Testis (tissue), 3 donors: ENCODE measurements around the gene ATP5F1C. TPM values are rescaled to one million over a fixed set of nuclear protein-coding genes. Genes with fewer than 3 reads are reported as not detected.

Experiments used
- DNase-seq: peaks from one replicate; pipeline ENCODE4 v3.0.0-alpha.2; 2019
- H3K27ac ChIP-seq, 2 donors: fragments of 200-600 bp; sonication (generic); one replicate each; pipeline ENCODE4 v1.5.1; 2019
- H3K27me3 ChIP-seq: fragments of 200-600 bp; sonication (generic); one replicate; pipeline ENCODE4 v1.5.1; 2019
- H3K36me3 ChIP-seq: fragments of 200-600 bp; sonication (generic); one replicate; pipeline ENCODE4 v1.5.1; 2017; ENCODE audit warnings: low read depth; ENCODE audit errors: missing control alignments
- H3K4me1 ChIP-seq: fragments of 200-600 bp; sonication (generic); one replicate; pipeline ENCODE4 v1.5.1; 2019
- H3K4me3 ChIP-seq, 2 donors: fragments of 200-600 bp; sonication (generic); one replicate each; pipeline ENCODE4 v1.5.1; 2017 to 2019
- H3K9me3 ChIP-seq: fragments of 200-600 bp; sonication (generic); one replicate; pipeline ENCODE4 v1.5.1; 2017
- CTCF ChIP-seq, 3 experiments: fragments of 450-650 bp in 2 of 3; fragments of 200-600 bp in 1 of 3; sonication (generic) in 1 of 3; IDR thresholded peaks; one replicate each; pipeline ENCODE4 v1.5.1; 2016 to 2019; ENCODE audit warnings: antibody characterized with exemption in 3 of 3, mild to moderate bottlenecking in 2 of 3, moderate library complexity in 1 of 3
- POLR2A ChIP-seq: fragments of 450-650 bp; IDR thresholded peaks from one replicate; pipeline ENCODE4 v1.6.1; 2017; ENCODE audit warnings: antibody characterized with exemption, mild to moderate bottlenecking, moderate library complexity
- WGBS, 2 donors: methylation state at CpG; one replicate each; pipeline ENCODE4 v1.1.5; 2018; 5-methylcytosine and 5-hydroxymethylcytosine counted together
- intact Hi-C: fragments of 100-400 bp; cut with DNase I; formaldehyde crosslinking; loops from one replicate; pipeline ENCODE4 v1.15.1; 2023; ENCODE audit warnings: low total_unique reads
- polyA plus RNA-seq: library from polyadenylated mRNA; stranded (reverse); fragments of 350-450 nt; fragmentation: Illumina TruSeq; extraction: RNeasy Lipid Tissue Mini Kit (QIAGEN cat#74804); gene quantifications from one replicate; pipeline ENCODE4 v1.2.3, GENCODE V29; 2014; ENCODE audit warnings: low read depth, low replicate concordance; ENCODE audit not compliant: insufficient read depth
- total RNA-seq, 2 donors: library from RNA; depleted of rRNA; stranded (reverse); fragments of >200 nt; gene quantifications; one replicate each; pipeline ENCODE4 v1.2.3, GENCODE V29; 2016

ATP5F1C gene
- total and polyA plus RNA-seq, 3 donors from 2014 or later: 186 to 272 (median 246) TPM

GRCh38 chr10:7766241-7766640, 21.7 kb upstream of the ATP5F1C start:
- Histone ChIP-seq H3K27ac (no peak overlapping the region), H3K4me3 (no peak overlapping the region), H3K27me3 (no peaks in the 10 kb centered on the region), H3K9me3 (no peaks in the 10 kb centered on the region), H3K36me3 (no peaks in the 10 kb centered on the region), H3K4me1 (no peaks in the 10 kb centered on the region)
- no peak for DNase-seq
- 81 to 86% methylated on average over 3 of the region's 3 CpGs for WGBS, 2 donors
- intact Hi-C loops: no loop called here
- no peak for TF ChIP-seq CTCF (IDR thresholded peaks at IDR 0.05)
- no peak for TF ChIP-seq POLR2A

- Histone ChIP-seq H3K27me3 (no peaks in the 10 kb centered on the region), H3K9me3 (no peaks in the 10 kb centered on the region), H3K27ac (no peak overlapping the region), H3K4me3 (no peak overlapping the region), H3K36me3 (no peaks in the 10 kb centered on the region), H3K4me1 (no peaks in the 10 kb centered on the region)
- TF ChIP-seq POLR2A (no peak), CTCF (IDR thresholded peaks at IDR 0.05) (no peak)
- WGBS, 2 donors: 92 to 96% methylated on average over 9 to 10 of the region's 10 CpGs
- no peak for DNase-seq
- intact Hi-C loops: no loop called here
These were observed 20.8 kb upstream of the ATP5F1C start for GRCh38 chr10:7767209-7767608.

- H3K27me3 ChIP-seq: no peaks in the 10 kb centered on the region
- H3K36me3 ChIP-seq: no peaks in the 10 kb centered on the region
- no peaks in the 10 kb centered on the region for H3K4me1 ChIP-seq
- TF ChIP-seq CTCF (IDR thresholded peaks at IDR 0.05): no peak
- TF ChIP-seq POLR2A: no peak
- H3K27ac ChIP-seq: no peak overlapping the region
- no peak overlapping the region for H3K4me3 ChIP-seq
- no peak for DNase-seq
- intact Hi-C loops: no loop called here
- WGBS, 2 donors: 83 to 98% methylated on average over 7 of the region's 7 CpGs
- no peaks in the 10 kb centered on the region for H3K9me3 ChIP-seq
These were observed 19.6 kb upstream of the ATP5F1C start for GRCh38 chr10:7768417-7768816.

- intact Hi-C loops: no loop called here
- TF ChIP-seq CTCF (IDR thresholded peaks at IDR 0.05) (no peak), POLR2A (no peak)
- H3K4me3 ChIP-seq: no peak overlapping the region
- no peaks in the 10 kb centered on the region for H3K36me3 ChIP-seq
- H3K4me1 ChIP-seq: no peaks in the 10 kb centered on the region
- 73 to 78% methylated on average over 10 of the region's 10 CpGs for WGBS, 2 donors
- no peaks in the 10 kb centered on the region for H3K27me3 ChIP-seq
- no peaks in the 10 kb centered on the region for H3K9me3 ChIP-seq
- DNase-seq: no peak
- H3K27ac ChIP-seq: no peak overlapping the region
These were observed 13.9 kb upstream of the ATP5F1C start for GRCh38 chr10:7773845-7774801.
